ENCODE results near the gene C2orf92. TPM values are rescaled to one million over a fixed set of nuclear protein-coding genes. Genes with fewer than 3 reads are reported as not detected.
A peak's percentile ranks its signal among the peaks of the same experiment; 100 is the strongest.

C2orf92 gene
- total RNA-seq, 1 experiment from 2014 or later, result 8.6 TPM

DNA sequence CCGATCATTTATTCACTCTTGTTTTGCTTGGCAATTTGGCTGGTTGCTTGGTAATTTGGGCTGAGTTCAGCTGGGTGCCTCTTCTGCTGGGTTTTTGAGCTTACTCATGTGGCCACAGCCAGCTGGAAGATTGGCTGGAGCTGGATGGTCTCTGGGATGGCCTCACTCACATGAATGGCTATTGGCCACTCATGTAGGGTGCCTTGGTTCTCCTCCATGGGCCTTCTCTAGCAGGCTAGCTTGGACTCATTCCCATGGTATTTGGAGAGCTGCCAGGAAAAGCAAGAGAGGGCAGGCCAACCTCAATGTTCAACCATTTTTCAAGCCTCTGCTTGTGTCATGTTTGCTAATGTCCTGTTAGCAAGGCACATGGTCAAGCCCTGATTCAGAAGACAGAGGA, 60.7 kb downstream of the C2orf92 start:
- peak; percentile 43 for DNase-seq (ENCODE audit: low spot score)

- DNase-seq (ENCODE audit: low spot score), result no peak
These were observed 61.9 kb downstream of the C2orf92 start for GRCh38 chr2:97731274-97732020.

DNA sequence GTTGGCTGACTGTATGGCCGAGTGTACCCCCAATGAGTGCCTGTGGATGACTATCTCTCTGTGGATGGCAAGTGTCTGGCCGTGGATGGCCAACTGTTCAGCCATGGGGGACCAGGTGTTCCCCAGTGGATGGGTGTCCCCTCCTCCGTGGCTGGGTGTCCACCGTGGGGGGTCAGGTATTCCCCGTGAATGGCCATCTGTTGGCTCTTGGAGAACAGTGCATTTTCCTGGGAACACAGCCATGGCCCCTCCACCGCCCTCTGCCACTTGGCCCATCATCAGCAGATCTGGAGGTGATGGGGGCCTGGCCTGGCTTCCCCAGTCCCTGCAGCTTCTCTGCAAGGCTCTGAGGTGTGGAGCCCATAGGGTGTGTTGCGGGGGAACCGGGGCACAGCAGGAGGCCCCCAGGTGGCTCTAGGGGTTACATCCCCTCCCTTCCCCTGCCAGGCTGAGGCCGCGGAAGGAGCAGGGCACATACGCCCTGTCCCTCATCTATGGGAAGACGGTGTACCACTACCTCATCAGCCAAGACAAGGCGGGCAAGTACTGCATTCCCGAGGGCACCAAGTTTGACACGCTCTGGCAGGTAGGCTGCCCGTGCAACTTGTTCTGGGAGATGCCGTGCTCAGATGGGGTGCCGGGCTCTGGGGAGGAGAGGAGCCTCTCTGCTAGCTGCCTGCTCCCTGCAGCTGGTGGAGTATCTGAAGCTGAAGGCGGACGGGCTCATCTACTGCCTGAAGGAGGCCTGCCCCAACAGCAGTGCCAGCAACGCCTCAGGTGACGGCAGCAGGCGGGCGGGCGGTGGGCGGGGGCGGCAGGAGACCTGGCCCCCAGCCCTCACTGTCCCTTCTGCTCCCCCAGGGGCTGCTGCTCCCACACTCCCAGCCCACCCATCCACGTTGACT, 63.2 kb downstream of the C2orf92 start:
- no peak for DNase-seq (ENCODE audit: low spot score)

- no peak for DNase-seq (ENCODE audit: low spot score)
These were observed 64.0 kb downstream of the C2orf92 start for GRCh38 chr2:97733341-97734035.

GRCh38 chr2:97734061-97735051, 64.8 kb downstream of the C2orf92 start:
- no peak for DNase-seq (ENCODE audit: low spot score)

DNA sequence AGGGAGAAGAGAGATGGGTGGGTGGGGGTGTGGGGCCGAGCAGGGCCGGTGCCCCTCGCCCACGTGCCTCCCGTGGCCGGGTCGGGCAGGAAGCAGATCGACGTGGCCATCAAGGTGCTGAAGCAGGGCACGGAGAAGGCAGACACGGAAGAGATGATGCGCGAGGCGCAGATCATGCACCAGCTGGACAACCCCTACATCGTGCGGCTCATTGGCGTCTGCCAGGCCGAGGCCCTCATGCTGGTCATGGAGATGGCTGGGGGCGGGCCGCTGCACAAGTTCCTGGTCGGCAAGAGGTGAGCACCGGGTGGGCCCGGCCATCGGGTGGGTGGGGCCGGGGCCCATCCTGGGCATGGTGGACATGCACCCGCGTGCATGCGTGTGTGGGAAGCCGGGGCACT, 65.6 kb downstream of the C2orf92 start:
- no peak for DNase-seq (ENCODE audit: low spot score)

DNA sequence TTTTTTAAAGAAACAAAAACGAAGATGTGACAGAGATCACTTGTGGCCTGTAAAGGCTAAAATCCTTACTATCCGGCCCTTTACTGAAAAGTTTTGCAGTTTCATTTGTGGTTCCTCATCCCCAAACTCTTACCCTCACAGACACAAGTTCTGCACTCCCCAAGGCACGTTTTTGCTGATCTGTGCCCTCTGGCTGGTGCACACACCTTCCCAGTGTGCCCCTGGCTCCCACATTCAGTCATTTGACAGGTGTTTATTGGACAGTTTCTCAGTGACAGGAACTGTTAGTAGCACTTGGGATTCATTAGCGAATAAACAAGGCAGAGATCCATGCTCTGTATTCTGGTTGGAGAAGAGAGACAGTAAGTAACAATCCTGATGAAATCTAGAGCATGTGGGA, 66.7 kb downstream of the C2orf92 start:
- no peak for DNase-seq (ENCODE audit: low spot score)

DNA sequence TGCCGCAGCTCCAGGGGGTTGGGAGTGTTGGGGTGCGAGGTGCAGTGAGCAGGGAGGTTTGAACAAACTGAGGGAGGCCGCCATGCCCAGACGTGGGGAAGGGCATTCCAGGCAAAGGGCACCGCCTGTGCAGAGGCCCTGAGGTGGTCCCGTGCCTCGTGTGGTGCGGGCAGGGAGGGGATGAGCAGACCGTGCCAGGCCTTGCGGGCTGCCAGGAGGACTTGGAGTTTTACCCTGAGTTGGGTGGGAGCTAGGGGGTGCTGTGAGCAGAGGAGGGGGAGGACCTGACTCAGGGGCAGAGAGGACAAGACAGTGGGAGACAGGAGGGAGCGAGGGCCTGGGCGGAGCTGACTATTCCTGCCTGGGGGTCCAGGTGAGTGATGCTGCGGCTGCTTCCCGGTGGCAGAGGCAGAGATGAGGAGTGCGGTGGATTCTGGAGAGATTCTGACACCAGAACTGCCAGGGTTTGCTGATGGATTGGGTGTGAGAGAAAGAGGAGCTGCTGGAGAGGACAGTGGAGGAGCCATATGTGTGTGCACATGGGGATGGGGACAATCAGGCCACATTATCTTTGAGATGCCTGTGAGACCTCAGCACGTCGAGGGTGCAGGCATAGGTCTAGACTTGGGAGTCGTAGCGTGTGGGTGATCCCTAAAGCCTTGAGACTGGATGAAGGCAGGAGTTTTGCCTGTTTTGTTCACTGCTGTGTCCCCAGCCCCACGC, 67.3 kb downstream of the C2orf92 start:
- no peak for DNase-seq (ENCODE audit: low spot score)

- DNase-seq (ENCODE audit: low spot score), result no peak
These were observed 68.1 kb downstream of the C2orf92 start for GRCh38 chr2:97737421-97738178.

GRCh38 chr2:97738179-97739019, 68.9 kb downstream of the C2orf92 start:
- no peak for DNase-seq (ENCODE audit: low spot score)

DNA sequence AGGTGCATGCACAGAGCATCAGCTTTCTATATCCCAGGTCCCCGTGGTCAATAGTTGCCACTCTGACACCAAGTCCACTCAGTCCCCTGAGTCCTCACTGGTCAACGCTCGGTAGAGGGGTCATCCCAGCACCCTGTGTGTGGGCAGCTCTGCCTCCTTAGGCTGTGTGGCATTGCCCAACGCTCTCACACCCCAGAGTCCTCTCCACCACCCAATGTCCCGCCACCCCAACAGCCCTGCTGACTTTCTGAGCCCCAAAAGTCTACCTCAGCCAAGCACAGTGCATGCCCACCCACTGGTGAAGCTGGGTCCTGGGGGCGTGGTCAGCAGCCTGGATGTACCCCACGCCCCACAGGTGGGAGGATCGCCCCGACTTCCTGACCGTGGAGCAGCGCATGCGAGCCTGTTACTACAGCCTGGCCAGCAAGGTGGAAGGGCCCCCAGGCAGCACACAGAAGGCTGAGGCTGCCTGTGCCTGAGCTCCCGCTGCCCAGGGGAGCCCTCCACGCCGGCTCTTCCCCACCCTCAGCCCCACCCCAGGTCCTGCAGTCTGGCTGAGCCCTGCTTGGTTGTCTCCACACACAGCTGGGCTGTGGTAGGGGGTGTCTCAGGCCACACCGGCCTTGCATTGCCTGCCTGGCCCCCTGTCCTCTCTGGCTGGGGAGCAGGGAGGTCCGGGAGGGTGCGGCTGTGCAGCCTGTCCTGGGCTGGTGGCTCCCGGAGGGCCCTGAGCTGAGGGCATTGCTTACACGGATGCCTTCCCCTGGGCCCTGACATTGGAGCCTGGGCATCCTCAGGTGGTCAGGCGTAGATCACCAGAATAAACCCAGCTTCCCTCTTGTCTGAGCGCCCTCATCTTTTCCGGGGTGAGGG, 69.7 kb downstream of the C2orf92 start:
- DNase-seq (ENCODE audit: low spot score), result no peak

DNA sequence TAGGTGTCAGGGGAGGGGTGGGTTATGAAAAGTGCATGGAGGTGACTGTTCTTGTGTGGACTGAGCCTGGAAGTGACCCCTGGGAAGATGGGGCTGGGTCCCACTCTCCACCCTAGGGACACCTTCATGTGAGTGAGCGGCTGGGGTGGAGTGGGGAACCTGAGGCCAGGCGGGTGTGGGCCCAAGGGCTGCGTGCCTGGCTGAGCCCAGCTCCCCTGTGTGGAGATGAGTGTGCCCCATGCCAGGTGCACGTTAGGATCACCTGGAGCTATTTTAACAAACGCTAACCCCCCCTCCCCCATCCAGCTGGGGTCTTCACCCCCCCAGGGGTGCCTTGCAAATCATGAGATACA, 70.4 kb downstream of the C2orf92 start:
- no peak for DNase-seq (ENCODE audit: low spot score)

DNA sequence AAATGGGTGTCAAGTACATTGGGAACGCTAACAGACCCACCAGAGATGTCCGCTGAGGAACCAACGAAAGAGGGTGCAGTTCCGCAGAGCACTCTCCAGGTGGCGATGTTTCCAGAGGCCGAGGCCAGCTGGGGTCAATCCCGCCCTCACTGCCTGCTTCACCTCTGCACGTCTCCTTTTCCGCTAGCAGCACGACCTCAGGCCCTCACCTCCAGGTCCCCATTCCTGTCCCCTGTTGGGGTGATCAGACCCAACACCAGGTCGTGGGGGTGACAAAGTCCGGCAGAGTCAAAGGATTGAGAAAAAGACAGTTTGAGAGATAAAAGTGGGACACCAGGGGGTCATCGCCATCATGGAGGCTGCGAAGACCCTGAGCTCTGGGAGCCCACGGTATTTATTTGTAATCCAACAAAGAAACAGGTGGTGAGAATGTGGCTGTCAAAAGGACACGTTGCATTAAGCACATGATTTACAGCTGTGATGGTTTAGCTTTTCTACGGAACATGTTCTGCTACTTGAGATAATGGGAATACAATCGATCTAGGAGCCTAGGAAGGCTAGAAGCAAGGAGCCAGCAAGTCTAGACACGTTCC, 71.2 kb downstream of the C2orf92 start:
- peak; percentile 23 for DNase-seq (ENCODE audit: low spot score)

- no peak for DNase-seq (ENCODE audit: low spot score)
These were observed 71.7 kb downstream of the C2orf92 start for GRCh38 chr2:97741251-97741650.

DNA sequence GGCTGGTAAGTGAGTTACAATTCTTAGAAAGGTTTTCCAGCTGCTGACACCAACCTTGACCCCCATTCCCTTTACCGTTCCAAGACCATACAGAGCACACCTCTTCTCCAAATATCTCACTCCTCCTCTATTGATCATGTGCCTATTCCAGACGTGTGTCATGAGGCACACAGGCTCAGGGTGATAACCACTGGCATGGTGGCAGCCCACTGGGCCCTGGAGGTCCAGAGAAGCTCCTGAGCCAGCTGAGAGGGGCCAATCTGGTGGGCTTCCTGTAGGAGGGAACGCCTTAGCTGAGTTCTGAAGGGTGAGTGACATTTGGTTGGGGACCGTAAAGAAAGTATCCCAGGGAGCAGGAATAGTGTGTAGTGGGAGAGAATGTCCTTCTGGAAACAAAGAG, 72.2 kb downstream of the C2orf92 start:
- DNase-seq (ENCODE audit: low spot score), result no peak

- peak; percentile 62 for DNase-seq (ENCODE audit: low spot score)
These were observed 72.9 kb downstream of the C2orf92 start for GRCh38 chr2:97742381-97742847.

DNA sequence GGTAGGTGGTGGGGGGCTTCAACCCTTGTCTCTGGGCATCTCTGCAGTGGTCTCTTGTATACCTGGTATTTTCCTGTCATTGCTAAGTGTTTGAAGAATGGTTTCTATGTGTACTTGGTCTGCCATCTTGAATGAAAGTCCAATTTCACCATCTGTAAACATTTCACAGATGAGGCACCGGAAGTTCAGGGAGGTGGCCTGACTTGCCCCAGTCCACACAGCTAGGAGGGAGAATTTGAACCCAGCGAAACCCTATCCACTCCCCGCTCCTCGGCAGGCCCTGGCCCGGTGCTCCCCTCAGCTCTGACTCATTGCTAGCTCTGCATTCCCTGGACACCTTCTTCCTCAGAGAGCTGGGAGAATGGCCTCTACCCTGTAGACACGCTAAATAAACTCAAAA, 74.4 kb downstream of the C2orf92 start:
- no peak for DNase-seq (ENCODE audit: low spot score)
